ENCODE data around the gene PDE3B. TPM values are rescaled to one million over a fixed set of nuclear protein-coding genes. Genes with fewer than 3 reads are reported as not detected.
"Not testable (repeated sequence)": the region's sequence is repeated elsewhere in the genome, so short reads cannot be mapped to it uniquely, and the experiment has no call there.

PDE3B gene
- polyA plus RNA-seq, 4 donors: 0.67 to 25.8 (median 2.4) TPM

DNA sequence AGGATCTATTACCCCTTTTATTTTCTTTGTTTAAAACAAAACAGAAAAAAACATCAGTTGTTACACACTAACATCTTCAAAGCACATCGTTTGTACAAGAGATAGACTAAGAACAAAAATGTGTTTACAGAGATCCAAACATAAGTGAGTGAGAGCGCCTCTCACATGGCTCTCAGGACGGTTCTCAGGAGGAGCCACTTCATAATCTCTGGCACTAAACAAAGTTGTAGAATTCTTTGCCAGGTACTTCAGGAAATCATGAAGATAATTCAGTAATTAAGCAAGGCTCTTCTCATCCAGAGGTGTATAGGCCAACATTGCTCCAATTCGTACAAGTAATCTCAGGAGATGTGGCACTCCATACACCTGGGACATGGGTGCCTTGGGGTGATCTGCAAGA is 29.8 kb downstream of the PDE3B start:
- 79 to 87% (median 83%) methylated on average over 4 of the region's 4 CpGs for WGBS, 3 donors
- DNase-seq (no peak), FAIRE-seq (no peak)
- no peak overlapping the region for H3K27ac ChIP-seq (ENCODE audit: low read depth in 1 of 3, low read length in 2 of 3)
- H3K4me1 ChIP-seq (ENCODE audit: control insufficient read depth in 3 of 3, insufficient read depth in 2 of 3, low read depth in 1 of 3, low read length in 2 of 3): no peaks in the 10 kb centered on the region
- H3K4me3 ChIP-seq (ENCODE audit: low read depth in 1 of 3, low read length in 3 of 3): no peak overlapping the region
- H3K36me3 ChIP-seq (ENCODE audit: control insufficient read depth in 3 of 3, insufficient read depth in 2 of 3, low read depth in 1 of 3, low read length in 3 of 3): no peaks in the 10 kb centered on the region
- no peaks in the 10 kb centered on the region for H3K27me3 ChIP-seq (ENCODE audit: control insufficient read depth in 3 of 3, insufficient read depth in 3 of 3, low read length in 3 of 3)
- H3K9me3 ChIP-seq (ENCODE audit: control insufficient read depth in 2 of 2, insufficient read depth in 1 of 2, low read depth in 1 of 2, low read length in 1 of 2): no peaks in the 10 kb centered on the region

- DNase-seq: no peak
- H3K4me3 ChIP-seq (ENCODE audit: low read depth in 1 of 3, low read length in 3 of 3): no peak overlapping the region
- FAIRE-seq: no peak
- WGBS, 3 donors: 73 to 93% (median 85%) methylated on average over 8 of the region's 8 CpGs
- no peaks in the 10 kb centered on the region for H3K4me1 ChIP-seq (ENCODE audit: control insufficient read depth in 3 of 3, insufficient read depth in 2 of 3, low read depth in 1 of 3, low read length in 2 of 3)
- no peaks in the 10 kb centered on the region for H3K9me3 ChIP-seq (ENCODE audit: control insufficient read depth in 2 of 2, insufficient read depth in 1 of 2, low read depth in 1 of 2, low read length in 1 of 2)
- no peaks in the 10 kb centered on the region for H3K27me3 ChIP-seq (ENCODE audit: control insufficient read depth in 3 of 3, insufficient read depth in 3 of 3, low read length in 3 of 3)
- peak overlapping the region in 1 of 3 donors; percentile 39 for H3K27ac ChIP-seq (ENCODE audit: low read depth in 1 of 3, low read length in 2 of 3)
- H3K36me3 ChIP-seq (ENCODE audit: control insufficient read depth in 3 of 3, insufficient read depth in 2 of 3, low read depth in 1 of 3, low read length in 3 of 3): no peaks in the 10 kb centered on the region
These were observed 30.3 kb downstream of the PDE3B start for GRCh38 chr11:14673824-14674405.

- Histone ChIP-seq H3K9me3 (ENCODE audit: control insufficient read depth in 2 of 2, insufficient read depth in 1 of 2, low read depth in 1 of 2, low read length in 1 of 2) (peaks cover 0 to 5% of the 10 kb centered on the region in 2 donors), H3K27me3 (ENCODE audit: control insufficient read depth in 3 of 3, insufficient read depth in 3 of 3, low read length in 3 of 3) (no peaks in the 10 kb centered on the region), H3K4me1 (ENCODE audit: control insufficient read depth in 3 of 3, insufficient read depth in 2 of 3, low read depth in 1 of 3, low read length in 2 of 3) (no peaks in the 10 kb centered on the region), H3K27ac (ENCODE audit: low read depth in 1 of 3, low read length in 2 of 3) (no peak overlapping the region), H3K36me3 (ENCODE audit: control insufficient read depth in 3 of 3, insufficient read depth in 2 of 3, low read depth in 1 of 3, low read length in 3 of 3) (no peaks in the 10 kb centered on the region), H3K4me3 (ENCODE audit: low read depth in 1 of 3, low read length in 3 of 3) (no peak overlapping the region)
- no peak for FAIRE-seq
- 92 to 97% (median 96%) methylated on average over 2 of the region's 2 CpGs for WGBS, 3 donors
- DNase-seq: peak in 1 of 2 donors; percentile 12
These were observed 32.5 kb downstream of the PDE3B start for GRCh38 chr11:14676068-14676467.

- Histone ChIP-seq H3K27me3 (ENCODE audit: control insufficient read depth in 3 of 3, insufficient read depth in 3 of 3, low read length in 3 of 3) (no peaks in the 10 kb centered on the region), H3K4me3 (ENCODE audit: low read depth in 1 of 3, low read length in 3 of 3) (no peak overlapping the region), H3K27ac (ENCODE audit: low read depth in 1 of 3, low read length in 2 of 3) (no peak overlapping the region), H3K4me1 (ENCODE audit: control insufficient read depth in 3 of 3, insufficient read depth in 2 of 3, low read depth in 1 of 3, low read length in 2 of 3) (no peaks in the 10 kb centered on the region), H3K9me3 (ENCODE audit: control insufficient read depth in 2 of 2, insufficient read depth in 1 of 2, low read depth in 1 of 2, low read length in 1 of 2) (peaks cover 0 to 5% of the 10 kb centered on the region in 2 donors), H3K36me3 (ENCODE audit: control insufficient read depth in 3 of 3, insufficient read depth in 2 of 3, low read depth in 1 of 3, low read length in 3 of 3) (no peaks in the 10 kb centered on the region)
- FAIRE-seq (no peak), DNase-seq (no peak)
- 82 to 87% (median 83%) methylated on average over 2 of the region's 2 CpGs for WGBS, 3 donors
These were observed 33.5 kb downstream of the PDE3B start for GRCh38 chr11:14677146-14677545.

- Histone ChIP-seq H3K27ac (ENCODE audit: low read depth in 1 of 3, low read length in 2 of 3) (no peak overlapping the region), H3K36me3 (ENCODE audit: control insufficient read depth in 3 of 3, insufficient read depth in 2 of 3, low read depth in 1 of 3, low read length in 3 of 3) (no peaks in the 10 kb centered on the region), H3K4me1 (ENCODE audit: control insufficient read depth in 3 of 3, insufficient read depth in 2 of 3, low read depth in 1 of 3, low read length in 2 of 3) (no peaks in the 10 kb centered on the region), H3K27me3 (ENCODE audit: control insufficient read depth in 3 of 3, insufficient read depth in 3 of 3, low read length in 3 of 3) (no peaks in the 10 kb centered on the region), H3K9me3 (ENCODE audit: control insufficient read depth in 2 of 2, insufficient read depth in 1 of 2, low read depth in 1 of 2, low read length in 1 of 2) (peaks cover 0 to 5% of the 10 kb centered on the region in 2 donors), H3K4me3 (ENCODE audit: low read depth in 1 of 3, low read length in 3 of 3) (no peak overlapping the region)
- no peak for DNase-seq
- 70 to 96% (median 87%) methylated on average over 2 of the region's 2 CpGs for WGBS, 3 donors
- no peak for FAIRE-seq
These were observed 34.7 kb downstream of the PDE3B start for GRCh38 chr11:14678350-14678749.

DNA sequence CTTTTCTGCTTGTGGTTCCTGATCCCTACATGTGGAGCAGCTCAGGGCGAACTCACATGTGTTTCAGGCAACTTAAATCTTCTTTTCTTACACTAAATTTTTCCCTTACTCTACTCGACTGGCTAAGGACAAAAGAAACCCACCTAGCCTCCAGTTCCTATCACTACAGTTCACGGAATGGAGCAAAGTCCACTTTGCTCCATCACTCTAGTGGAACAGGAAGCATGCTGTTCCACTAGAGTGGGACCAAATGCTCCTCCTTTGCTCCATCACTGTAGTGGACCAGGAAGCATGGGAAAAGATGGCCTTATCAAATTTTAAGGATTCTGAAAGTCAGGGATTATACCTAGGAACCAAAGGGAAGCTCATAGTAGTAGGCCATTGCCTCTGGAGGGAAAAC is 36.1 kb downstream of the PDE3B start:
- H3K27ac ChIP-seq (ENCODE audit: low read depth in 1 of 3, low read length in 2 of 3): no peak overlapping the region
- WGBS, 3 donors: 92 to 94% (median 93%) methylated on average over 3 of the region's 3 CpGs
- DNase-seq: no peak
- H3K27me3 ChIP-seq (ENCODE audit: control insufficient read depth in 3 of 3, insufficient read depth in 3 of 3, low read length in 3 of 3): no peaks in the 10 kb centered on the region
- H3K4me1 ChIP-seq (ENCODE audit: control insufficient read depth in 3 of 3, insufficient read depth in 2 of 3, low read depth in 1 of 3, low read length in 2 of 3): no peaks in the 10 kb centered on the region
- H3K9me3 ChIP-seq (ENCODE audit: control insufficient read depth in 2 of 2, insufficient read depth in 1 of 2, low read depth in 1 of 2, low read length in 1 of 2): peaks cover 0 to 11% of the 10 kb centered on the region in 2 donors
- FAIRE-seq: no peak
- no peak overlapping the region for H3K4me3 ChIP-seq (ENCODE audit: low read depth in 1 of 3, low read length in 3 of 3)
- no peaks in the 10 kb centered on the region for H3K36me3 ChIP-seq (ENCODE audit: control insufficient read depth in 3 of 3, insufficient read depth in 2 of 3, low read depth in 1 of 3, low read length in 3 of 3)

DNA sequence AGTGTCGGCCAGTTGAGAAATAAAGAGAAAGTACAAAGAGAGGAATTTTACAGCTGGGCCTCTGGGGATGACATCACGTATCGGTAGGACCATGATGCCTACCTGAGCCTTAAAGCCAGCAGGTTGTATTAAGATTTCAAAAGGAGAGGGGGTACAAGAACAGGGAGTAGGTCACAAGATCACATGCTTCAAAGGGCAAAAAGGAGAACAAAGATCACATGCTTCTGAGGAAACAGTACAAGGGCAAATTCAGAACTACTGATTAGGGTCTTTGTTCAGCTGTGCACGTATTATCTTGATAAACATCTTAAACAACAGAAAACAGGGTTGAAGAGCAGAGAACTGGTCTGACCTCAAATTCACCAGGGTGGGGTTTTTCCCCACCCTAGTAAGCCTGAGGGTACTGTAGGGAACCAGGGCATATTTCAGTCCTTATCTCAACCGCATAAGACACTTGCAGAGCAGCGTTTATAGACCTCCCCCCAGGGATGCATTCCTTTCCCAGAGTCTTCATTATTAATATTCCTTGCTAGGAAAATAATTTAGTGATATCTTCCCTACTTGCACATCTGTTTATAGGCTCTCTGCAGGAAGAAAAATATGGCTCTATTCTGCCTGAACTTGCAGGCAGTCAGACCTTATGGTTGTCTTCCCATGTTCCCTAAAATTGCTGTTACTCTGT is 40.8 kb downstream of the PDE3B start:
- WGBS, 3 donors: 82 to 87% (median 86%) methylated on average over 6 of the region's 6 CpGs
- H3K27ac ChIP-seq (ENCODE audit: low read depth in 1 of 3, low read length in 2 of 3); FAIRE-seq; H3K4me1 ChIP-seq (ENCODE audit: control insufficient read depth in 3 of 3, insufficient read depth in 2 of 3, low read depth in 1 of 3, low read length in 2 of 3); H3K27me3 ChIP-seq (ENCODE audit: control insufficient read depth in 3 of 3, insufficient read depth in 3 of 3, low read length in 3 of 3); H3K36me3 ChIP-seq (ENCODE audit: control insufficient read depth in 3 of 3, insufficient read depth in 2 of 3, low read depth in 1 of 3, low read length in 3 of 3); DNase-seq; H3K4me3 ChIP-seq (ENCODE audit: low read depth in 1 of 3, low read length in 3 of 3): not testable (repeated sequence)
- H3K9me3 ChIP-seq (ENCODE audit: control insufficient read depth in 2 of 2, insufficient read depth in 1 of 2, low read depth in 1 of 2, low read length in 1 of 2): peaks cover 0 to 11% of the 10 kb centered on the region in 2 donors

- H3K36me3 ChIP-seq (ENCODE audit: control insufficient read depth in 3 of 3, insufficient read depth in 2 of 3, low read depth in 1 of 3, low read length in 3 of 3): no peaks in the 10 kb centered on the region
- DNase-seq (no peak), FAIRE-seq (no peak)
- H3K27me3 ChIP-seq (ENCODE audit: control insufficient read depth in 3 of 3, insufficient read depth in 3 of 3, low read length in 3 of 3): no peaks in the 10 kb centered on the region
- peaks cover 0 to 12% of the 10 kb centered on the region in 2 donors for H3K9me3 ChIP-seq (ENCODE audit: control insufficient read depth in 2 of 2, insufficient read depth in 1 of 2, low read depth in 1 of 2, low read length in 1 of 2)
- H3K4me1 ChIP-seq (ENCODE audit: control insufficient read depth in 3 of 3, insufficient read depth in 2 of 3, low read depth in 1 of 3, low read length in 2 of 3): no peaks in the 10 kb centered on the region
- no peak overlapping the region for H3K27ac ChIP-seq (ENCODE audit: low read depth in 1 of 3, low read length in 2 of 3)
- no peak overlapping the region for H3K4me3 ChIP-seq (ENCODE audit: low read depth in 1 of 3, low read length in 3 of 3)
These were observed 43.9 kb downstream of the PDE3B start for GRCh38 chr11:14687456-14687855.
